ENCODE data around the gene ALK.

Gene ALK

GRCh38 chr2:29723255-29724001 lies 198.0 kb downstream of the ALK start:
- TF ChIP-seq SIN3A (IDR thresholded peaks at IDR 0.05; ENCODE audit: borderline replicate concordance, insufficient read depth, low read length) (no peak), TAF1 (IDR thresholded peaks at IDR 0.05; ENCODE audit: borderline replicate concordance, insufficient read depth, low read length) (no peak), POLR2AphosphoS5 (IDR thresholded peaks at IDR 0.05; ENCODE audit: low read depth, low read length) (no peak), FOXP2 (optimal IDR thresholded peaks at IDR 0.05; ENCODE audit: borderline replicate concordance, extremely low read depth, extremely low read length, insufficient read depth) (no peak), REST (IDR thresholded peaks at IDR 0.05; ENCODE audit: insufficient read depth in 1 of 2, low read depth in 2 of 2, low read length in 2 of 2) (no peak)

- TF ChIP-seq POLR2AphosphoS5 (IDR thresholded peaks at IDR 0.05; ENCODE audit: low read depth, low read length) (no peak), TAF1 (IDR thresholded peaks at IDR 0.05; ENCODE audit: borderline replicate concordance, insufficient read depth, low read length) (no peak), REST (IDR thresholded peaks at IDR 0.05; ENCODE audit: insufficient read depth in 1 of 2, low read depth in 2 of 2, low read length in 2 of 2) (no peak), SIN3A (IDR thresholded peaks at IDR 0.05; ENCODE audit: borderline replicate concordance, insufficient read depth, low read length) (no peak)
These were observed 201.7 kb downstream of the ALK start for GRCh38 chr2:29719639-29720038.

- TF ChIP-seq FOXP2 (optimal IDR thresholded peaks at IDR 0.05; ENCODE audit: borderline replicate concordance, extremely low read depth, extremely low read length, insufficient read depth) (no peak), POLR2AphosphoS5 (IDR thresholded peaks at IDR 0.05; ENCODE audit: low read depth, low read length) (no peak)
These were observed 203.2 kb downstream of the ALK start for GRCh38 chr2:29718076-29718686.

- no peak for TF ChIP-seq POLR2AphosphoS5 (IDR thresholded peaks at IDR 0.05; ENCODE audit: low read depth, low read length)
- no peak for TF ChIP-seq REST (IDR thresholded peaks at IDR 0.05; ENCODE audit: insufficient read depth in 1 of 2, low read depth in 2 of 2, low read length in 2 of 2)
- no peak for TF ChIP-seq TAF1 (IDR thresholded peaks at IDR 0.05; ENCODE audit: borderline replicate concordance, insufficient read depth, low read length)
- TF ChIP-seq FOXP2 (optimal IDR thresholded peaks at IDR 0.05; ENCODE audit: borderline replicate concordance, extremely low read depth, extremely low read length, insufficient read depth) = no peak
- no peak for TF ChIP-seq SIN3A (IDR thresholded peaks at IDR 0.05; ENCODE audit: borderline replicate concordance, insufficient read depth, low read length)
These were observed 205.7 kb downstream of the ALK start for GRCh38 chr2:29715655-29716054.

- TF ChIP-seq SIN3A (IDR thresholded peaks at IDR 0.05; ENCODE audit: borderline replicate concordance, insufficient read depth, low read length) (no peak), REST (IDR thresholded peaks at IDR 0.05; ENCODE audit: insufficient read depth in 1 of 2, low read depth in 2 of 2, low read length in 2 of 2) (peak; percentile 52 to 82; a peak in 2 of 4 replicates)
These were observed 207.1 kb downstream of the ALK start for GRCh38 chr2:29714333-29714732.
